WTC11 (cell line): ENCODE measurements around the gene MAGI2.

ENCODE experiments used
- CTCF ChIP-seq: fragments of 200-600 bp; IDR thresholded peaks from 2 replicates; pipeline ENCODE4 v1.8.0; 2022; ENCODE audit warnings: antibody characterized with exemption
- IRF2 ChIP-seq: sonication (generic); formaldehyde crosslinking; IDR thresholded peaks from 2 replicates; pipeline ENCODE4 v1.8.0; 2022; ENCODE audit warnings: low read depth, missing genetic modification reagents, borderline replicate concordance
- JUN ChIP-seq: sonication (generic); formaldehyde crosslinking; IDR thresholded peaks from 2 replicates; pipeline ENCODE4 v1.8.0; 2023; ENCODE audit warnings: mild to moderate bottlenecking, missing genetic modification reagents
- NFE2L1 ChIP-seq: sonication (generic); formaldehyde crosslinking; IDR thresholded peaks from 2 replicates; pipeline ENCODE4 v1.8.1; 2023; ENCODE audit warnings: missing genetic modification reagents
- ZBTB21 ChIP-seq: sonication (generic); formaldehyde crosslinking; IDR thresholded peaks from 2 replicates; pipeline ENCODE4 v1.8.1; 2023; ENCODE audit warnings: mild to moderate bottlenecking, missing genetic modification reagents, borderline replicate concordance
- ZNF121 ChIP-seq: sonication (generic); formaldehyde crosslinking; IDR thresholded peaks from 2 replicates; pipeline ENCODE4 v1.8.0; 2023; ENCODE audit warnings: missing genetic modification reagents

GRCh38 chr7:79141252-79141651 is 312.2 kb downstream of the MAGI2 start:
- TF ChIP-seq ZNF121 (CRISPR knock-in tag) (no peak), NFE2L1 (CRISPR knock-in tag) (no peak), CTCF (no peak), ZBTB21 (CRISPR knock-in tag) (no peak), JUN (CRISPR knock-in tag) (no peak), IRF2 (CRISPR knock-in tag) (no peak)
